ENCODE data around the gene GBE1. TPM values are rescaled to one million over a fixed set of nuclear protein-coding genes. Genes with fewer than 3 reads are reported as not detected.

Gene GBE1
- total RNA-seq, 2 experiments from 2014 or later = 39.9 to 41.9 TPM

DNA sequence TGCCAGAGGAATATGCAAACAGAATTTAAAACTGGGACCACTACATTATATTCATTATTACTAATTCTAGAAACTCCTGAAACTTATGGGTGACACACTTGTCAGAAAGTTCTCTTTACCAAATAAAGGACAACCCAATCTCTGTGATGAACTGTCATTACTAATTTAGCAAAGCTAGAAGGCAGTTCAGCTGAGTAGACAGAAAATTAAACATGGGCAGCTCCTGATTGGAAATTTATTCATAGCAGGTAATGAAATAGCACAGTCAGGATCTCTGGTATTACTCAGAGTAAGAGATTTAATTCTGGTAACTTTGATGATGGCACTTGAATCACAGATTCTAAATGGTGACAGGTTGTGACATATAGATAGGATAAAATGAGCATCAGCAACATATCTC lies 123.0 kb downstream of the GBE1 start:
- ChIA-PET POLR2A (no interaction called here), CTCF (no interaction called here)

DNA sequence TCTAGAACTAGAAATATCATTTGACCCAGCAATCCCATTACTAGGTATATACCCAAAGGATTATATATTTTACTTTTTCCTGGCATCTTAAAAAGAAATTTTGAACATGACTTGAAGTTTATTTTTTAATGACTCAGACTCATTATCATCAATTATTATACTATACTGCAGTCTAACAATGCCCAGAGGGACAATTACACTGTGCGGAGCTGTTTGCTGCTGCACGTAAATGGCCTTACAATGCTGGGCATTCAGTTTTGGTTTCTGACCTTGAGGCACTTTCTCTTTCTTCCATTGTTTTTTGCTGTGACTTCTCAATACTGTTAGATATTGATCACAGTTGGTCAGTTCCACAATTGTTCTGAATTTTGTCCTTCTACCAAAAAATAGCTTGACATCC lies 128.8 kb downstream of the GBE1 start:
- CTCF ChIA-PET = no interaction called here
- POLR2A ChIA-PET = no interaction called here

DNA sequence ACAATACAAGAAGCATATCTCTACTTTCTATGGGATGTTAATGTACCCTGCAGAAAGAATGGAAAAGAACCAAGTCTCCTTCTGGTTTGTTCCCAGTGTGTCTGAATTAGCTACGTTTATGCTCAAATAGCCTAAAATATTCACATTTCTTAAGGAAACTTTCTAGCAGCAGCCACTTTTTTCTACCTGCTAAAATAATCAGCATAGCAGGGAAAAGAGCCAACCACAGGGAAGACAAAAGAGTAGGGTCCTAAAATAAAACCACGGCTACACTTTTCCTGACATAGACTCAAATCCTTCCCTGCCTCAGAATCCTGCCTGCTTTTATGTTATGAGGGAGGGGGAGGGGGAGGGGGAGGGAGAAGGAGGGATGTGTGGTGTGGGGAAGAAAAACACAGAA lies 136.7 kb downstream of the GBE1 start:
- CTCF ChIA-PET = no interaction called here
- POLR2A ChIA-PET = no interaction called here

DNA sequence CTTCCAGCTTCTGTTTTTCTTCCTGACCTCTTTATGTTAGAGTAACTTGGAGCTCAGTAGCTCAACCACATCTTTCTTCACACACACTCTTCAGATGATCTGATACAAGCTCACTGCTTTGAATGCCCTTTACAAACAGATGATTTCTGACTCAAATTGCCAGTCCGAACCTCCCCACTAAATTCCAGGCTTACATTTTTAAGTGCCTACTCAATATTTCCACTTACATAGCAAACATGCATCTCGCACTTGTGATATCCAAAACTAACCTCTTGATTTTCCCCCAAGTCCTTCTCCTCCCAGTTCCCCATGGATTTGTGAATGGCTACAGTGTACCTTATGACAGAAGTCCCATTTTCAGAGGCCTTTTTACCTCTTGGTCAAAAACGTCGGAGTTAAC lies 139.1 kb downstream of the GBE1 start:
- ChIA-PET POLR2A (no interaction called here), CTCF (no interaction called here)

DNA sequence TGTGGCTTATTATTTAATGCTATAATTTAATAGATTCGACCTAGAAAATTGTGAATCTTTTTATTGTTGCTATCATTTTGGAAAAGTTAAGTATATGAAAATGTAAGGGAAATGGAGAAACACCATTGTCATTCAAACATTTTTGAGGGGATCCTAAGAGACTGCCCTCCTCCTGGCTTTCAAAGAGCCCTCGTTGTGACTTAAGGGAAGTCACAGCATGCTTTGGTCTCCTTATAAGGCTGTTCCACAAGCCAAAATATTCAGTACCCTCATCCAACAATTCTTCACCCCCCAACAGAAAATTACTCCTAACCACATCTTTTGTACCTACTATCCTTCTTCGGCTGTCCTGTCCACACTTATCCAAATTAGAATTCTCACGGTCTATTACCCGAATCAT lies 140.2 kb downstream of the GBE1 start:
- POLR2A ChIA-PET = no interaction called here
- CTCF ChIA-PET = no interaction called here

DNA sequence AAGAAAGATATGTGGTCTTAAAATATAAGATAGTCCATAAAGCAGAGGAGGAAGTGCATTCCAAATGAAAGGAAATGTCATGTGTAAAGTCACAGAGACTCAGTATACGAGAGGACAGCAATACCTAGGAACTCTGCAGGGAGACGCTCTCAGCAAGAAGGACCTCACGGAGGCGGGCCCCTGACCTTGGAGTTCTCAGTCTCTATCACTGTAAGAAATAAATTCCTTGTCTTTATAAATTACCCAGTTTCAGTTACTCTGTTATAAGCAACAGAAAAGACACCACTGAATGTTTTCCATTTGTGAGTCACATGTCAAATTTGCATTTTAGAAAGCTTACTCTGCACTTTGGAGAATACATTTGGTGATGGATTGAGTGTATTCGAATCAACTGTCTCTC lies 140.6 kb downstream of the GBE1 start:
- CTCF ChIA-PET = no interaction called here

DNA sequence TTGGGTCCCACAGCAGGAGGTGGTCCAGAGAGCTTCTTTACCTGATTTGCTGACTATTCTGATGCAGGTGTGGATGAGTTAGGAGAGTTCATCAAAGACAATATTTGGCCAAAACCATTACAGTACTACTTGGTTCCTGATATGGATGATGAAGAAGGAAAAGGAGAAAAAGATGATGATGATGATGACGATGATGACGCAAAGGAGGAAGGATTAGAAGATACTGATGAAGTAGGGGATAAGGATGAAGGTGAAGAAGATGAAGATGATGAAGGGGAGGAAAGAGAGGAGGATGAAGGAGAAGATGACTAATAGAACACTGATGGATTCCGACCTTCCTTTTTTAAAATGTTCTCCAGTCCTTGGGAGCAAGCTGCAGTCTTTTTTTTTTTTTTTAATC lies 148.7 kb downstream of the GBE1 start:
- CTCF ChIA-PET = no interaction called here
- POLR2A ChIA-PET = no interaction called here

More for the DNA sequence above, 140.6 kb downstream of the GBE1 start:
- POLR2A ChIA-PET = no interaction called here

DNA sequence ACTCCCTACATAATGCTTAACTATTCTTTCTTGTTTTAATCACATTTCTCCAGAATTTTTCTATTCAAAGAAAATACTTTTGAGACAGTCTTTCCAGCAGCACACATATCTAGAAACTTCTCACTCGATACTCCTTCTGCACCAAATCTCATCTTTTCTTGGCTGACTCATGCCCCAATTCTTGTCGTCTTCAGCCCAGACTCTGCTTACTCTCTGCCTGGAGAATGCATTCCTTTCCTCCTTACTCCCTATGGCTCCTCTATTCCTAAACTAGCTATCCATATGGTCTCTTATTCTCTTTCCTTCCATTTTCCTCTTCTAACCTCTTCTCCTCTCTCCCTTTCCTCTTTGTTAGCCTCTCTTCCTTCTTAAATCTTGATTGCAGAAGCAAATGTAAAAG lies 158.7 kb downstream of the GBE1 start:
- POLR2A ChIA-PET = no interaction called here
- CTCF ChIA-PET = no interaction called here

DNA sequence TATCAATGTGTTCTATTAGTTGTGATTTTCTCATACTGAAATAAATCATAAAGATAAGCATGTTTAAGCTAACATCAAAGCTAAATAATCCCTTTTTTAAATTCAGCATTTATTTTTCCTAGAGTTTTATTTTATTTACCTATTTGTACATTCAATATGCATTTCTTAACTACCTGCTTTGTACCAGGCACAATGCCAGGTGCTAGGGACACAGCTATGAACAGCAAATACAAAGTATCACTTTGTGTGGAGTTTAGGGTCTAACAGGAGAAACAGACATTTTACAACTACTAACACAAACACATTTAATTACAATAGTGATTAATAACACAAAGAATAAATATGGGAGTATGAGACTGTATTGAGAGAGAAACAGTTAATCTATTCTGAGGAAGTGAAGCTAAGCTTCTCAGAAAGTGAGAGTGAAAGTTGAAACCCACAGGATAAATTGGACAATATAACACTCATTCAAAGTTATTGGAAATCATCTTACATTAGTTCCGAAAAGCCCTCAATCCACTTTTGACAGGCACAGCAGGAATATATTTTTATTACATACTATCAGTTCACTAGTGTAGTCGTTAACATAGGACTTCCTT lies 159.6 kb downstream of the GBE1 start:
- POLR2A ChIA-PET = no interaction called here
- CTCF ChIA-PET = interaction anchor here (0.6 kb wide), 1 partner anchor 296 kb away, joined by 3 read pairs; no protein-coding TSS in a partner anchor

DNA sequence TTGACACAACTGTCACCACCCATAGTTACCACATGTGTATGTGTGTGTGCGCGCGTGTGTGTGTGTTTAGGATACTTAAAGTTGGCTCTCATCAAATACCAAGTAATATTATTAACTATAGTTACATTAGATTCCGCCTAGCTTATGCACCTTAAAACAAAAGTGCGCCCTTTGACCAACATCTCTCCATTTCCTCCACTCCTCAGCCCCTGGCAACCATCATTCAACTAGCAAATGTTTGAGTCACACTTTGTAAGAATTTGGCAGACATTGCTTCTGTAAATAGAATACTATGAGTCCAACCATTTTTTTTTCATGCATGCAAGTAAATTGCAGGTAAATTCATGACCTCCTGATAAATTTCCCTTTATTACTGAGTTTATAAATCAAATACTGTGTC lies 169.3 kb downstream of the GBE1 start:
- CTCF ChIA-PET = no interaction called here
- POLR2A ChIA-PET = no interaction called here

DNA sequence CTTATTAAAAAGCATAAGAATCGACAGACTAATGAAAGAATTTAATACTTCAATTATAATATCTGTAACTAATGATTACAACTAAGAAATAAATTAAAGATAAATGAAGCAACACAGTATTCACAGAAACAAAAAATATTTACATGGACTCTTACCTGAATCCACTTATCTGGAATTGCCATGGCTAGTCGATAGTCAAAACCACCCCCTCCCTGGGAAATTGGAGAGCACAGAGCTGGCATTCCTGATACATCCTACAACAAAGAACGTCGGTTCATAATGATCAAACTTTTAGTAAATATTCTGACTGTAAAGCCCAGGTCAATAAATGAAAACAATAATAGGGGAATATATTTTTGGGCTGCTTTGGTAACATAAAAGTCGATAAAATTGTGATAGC lies 175.5 kb downstream of the GBE1 start:
- POLR2A ChIA-PET = no interaction called here
- CTCF ChIA-PET = no interaction called here

DNA sequence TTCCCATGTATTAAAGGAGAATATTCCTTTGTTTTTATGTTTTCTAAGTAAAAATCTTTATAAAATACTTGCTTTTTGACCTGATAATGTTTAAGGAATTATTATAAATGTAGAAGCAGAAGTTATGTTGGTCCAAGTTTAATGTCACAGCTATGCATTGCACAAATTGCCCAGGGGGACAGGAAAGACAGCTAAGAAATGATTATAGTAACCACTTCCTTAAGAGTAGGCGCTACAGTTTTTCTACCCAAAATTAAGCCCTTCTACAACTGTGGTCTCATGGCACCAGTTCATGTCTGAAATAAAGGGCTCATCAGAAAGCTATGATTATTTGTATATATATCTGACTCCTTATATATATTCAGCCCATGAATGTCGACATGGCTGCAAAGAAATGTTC lies 176.4 kb downstream of the GBE1 start:
- ChIA-PET POLR2A (no interaction called here), CTCF (no interaction called here)

DNA sequence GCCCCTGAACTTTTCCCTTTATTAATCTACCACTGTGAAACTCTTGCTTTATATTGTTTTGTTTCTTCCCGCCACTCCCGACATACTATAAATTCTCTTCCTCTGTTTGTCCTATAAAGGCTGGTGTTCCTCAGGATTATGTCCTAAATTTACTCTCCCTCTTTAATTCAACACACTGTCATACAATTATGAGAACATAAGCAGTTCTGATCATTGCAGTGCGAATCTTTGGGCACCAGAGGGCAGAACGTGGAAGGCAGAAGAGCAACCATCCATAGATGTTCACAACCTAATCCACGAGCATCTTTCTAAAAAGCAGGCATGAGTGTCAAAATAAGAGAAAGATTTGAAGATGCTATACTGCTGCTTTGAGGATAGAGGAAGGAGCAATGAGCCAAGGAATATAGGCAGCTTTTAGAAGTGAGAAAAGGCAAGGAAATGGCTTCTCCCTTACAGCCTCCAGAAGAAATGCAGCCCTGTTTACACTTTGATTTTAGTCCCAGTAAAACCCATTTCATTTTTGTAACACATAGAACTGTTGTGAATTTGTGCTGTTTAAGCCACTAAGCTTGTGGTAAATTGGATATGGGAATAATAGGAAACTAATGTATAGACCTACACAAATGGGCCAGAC lies 179.4 kb downstream of the GBE1 start:
- ChIA-PET POLR2A (no interaction called here), CTCF (no interaction called here)

DNA sequence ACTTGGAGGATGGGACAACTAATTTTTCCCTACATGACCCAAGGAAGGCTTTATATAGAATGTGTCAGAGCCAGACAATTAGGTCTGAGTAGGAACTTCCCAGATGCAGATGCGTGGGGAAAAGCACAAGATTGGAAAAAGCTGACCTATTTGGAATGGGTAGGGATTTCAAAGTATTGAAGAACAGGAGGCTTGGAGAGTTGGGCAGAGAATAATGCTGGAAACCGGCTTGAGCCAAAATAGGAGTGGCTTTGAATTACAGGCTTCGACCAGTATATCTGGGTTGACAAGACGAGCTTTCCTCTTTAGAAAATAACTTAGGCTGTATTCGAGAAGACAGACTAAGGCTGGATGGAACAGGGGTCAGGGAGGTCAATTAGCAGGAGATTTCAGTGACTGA lies 181.1 kb downstream of the GBE1 start:
- CTCF ChIA-PET = no interaction called here
- POLR2A ChIA-PET = no interaction called here

DNA sequence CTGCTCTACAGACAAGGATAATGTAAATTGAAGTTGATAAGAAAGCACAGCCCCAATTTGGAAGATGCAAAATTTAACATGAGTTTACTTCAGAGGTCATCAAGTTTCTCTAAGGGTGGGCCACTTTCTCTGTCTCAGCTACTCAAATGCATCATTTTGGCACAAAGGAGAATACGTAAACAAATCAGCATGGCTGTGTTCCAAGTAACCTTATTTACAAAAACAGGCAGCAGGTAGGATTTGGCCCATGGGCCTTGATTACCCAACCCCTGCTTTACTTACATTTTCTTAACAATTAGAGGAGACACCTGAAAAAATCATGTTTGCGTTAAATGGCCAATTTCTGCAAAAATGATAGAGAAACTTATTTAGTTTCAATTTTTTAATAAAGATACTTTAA lies 181.7 kb downstream of the GBE1 start:
- CTCF ChIA-PET = no interaction called here
- POLR2A ChIA-PET = no interaction called here

DNA sequence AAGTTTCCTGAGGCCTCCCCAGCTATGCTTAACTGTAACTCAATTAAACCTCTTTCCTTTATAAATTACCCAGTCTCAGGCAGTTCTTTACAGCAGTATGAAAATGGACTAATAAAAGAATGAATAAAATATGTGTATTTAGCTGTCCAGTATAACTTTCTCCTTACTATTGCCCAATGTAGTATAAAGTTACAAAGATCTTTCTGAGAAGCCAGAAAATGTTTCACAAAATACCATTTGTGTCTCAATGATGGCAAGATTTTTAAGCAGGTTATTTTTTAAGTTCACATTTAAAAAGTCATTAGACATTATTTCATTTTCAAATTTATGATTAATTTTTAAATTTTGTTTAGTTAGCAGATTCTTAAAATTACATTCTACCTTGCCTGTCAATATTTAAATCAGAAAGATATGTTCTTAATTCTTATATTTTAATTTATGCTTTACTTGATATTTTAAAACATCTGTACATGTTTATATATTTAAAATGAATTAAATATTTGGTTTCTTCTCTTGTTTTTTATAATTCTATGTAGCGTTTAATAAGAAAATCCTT lies 189.2 kb downstream of the GBE1 start:
- CTCF ChIA-PET = no interaction called here

DNA sequence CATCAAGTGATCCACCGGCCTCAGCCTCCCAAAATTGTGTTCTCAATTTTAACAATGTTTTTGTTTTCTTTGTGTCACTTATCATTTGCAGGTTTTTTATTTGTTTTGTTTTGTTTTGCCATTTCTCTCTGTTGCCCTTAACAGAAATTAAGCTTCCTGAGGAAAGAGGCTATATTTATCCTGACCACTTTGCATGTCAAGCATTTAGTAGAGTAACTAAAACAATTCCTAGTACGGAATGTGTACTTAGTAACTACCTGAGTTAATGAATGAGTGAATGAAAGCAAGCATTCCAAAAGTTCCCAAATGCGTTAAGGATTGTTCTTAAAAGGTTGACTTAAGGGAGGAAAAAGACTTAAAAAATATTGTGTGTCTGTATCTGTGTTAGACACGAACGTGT lies 193.1 kb downstream of the GBE1 start:
- CTCF ChIA-PET = no interaction called here

More for the DNA sequence above, 189.2 kb downstream of the GBE1 start:
- POLR2A ChIA-PET = no interaction called here

DNA sequence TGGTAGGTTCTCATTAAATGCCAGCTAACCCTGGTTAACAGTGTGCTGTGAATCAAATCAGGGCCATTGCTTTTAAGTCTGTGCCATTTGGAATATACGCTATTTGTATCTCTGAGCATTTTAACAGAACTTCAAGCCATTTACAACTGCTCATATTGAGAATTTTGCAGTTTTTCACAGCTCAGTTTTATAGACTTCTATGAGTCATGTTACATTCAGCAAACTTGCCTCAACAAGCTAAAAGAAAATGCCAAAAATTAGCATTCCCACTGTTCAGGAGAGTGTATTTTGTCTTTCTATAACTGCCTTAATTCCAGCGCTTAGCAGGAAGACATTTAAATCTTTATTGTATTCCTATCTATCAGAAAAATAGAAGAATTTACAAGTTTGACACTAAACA lies 196.4 kb downstream of the GBE1 start:
- ChIA-PET POLR2A (no interaction called here), CTCF (no interaction called here)

More for the DNA sequence above, 193.1 kb downstream of the GBE1 start:
- POLR2A ChIA-PET = no interaction called here

DNA sequence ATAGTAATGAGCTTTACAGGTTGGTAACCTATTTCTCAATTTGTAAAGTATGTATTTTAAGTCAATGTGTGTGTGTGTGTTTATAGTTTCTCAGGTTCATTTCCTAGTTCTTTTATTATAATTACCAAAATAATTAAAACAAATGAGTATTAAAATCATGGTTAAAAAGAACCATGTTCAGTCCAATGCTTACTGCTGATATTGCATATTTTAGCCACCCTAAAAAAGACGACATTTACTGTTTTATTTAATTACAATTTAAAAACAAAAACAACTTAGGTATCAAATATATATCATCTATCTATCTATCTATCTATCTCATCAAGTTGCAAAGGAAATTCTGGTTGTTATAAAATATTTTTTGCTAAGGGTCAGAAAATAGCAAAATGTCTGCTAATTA lies 203.3 kb downstream of the GBE1 start:
- ChIA-PET POLR2A (no interaction called here), CTCF (no interaction called here)

DNA sequence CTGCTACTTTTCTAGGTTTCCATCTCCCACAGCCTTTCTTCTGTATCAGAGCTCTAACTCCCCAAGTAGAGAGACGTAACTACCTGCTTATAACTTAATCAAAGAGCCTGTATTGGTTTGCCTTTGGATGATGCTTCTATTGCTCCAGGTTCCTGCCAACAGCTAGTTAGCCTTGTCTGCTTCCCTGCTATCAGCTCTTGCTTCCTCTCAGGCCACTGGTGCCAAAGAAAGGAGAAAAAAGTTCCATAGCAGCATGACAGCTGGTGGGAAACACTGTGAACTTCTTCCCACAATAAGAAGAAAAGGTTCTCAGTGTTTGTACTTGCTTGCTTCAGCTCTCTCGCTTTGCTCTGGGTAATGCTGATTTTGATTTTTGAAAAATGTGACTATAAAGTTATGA lies 206.6 kb downstream of the GBE1 start:
- CTCF ChIA-PET = no interaction called here

DNA sequence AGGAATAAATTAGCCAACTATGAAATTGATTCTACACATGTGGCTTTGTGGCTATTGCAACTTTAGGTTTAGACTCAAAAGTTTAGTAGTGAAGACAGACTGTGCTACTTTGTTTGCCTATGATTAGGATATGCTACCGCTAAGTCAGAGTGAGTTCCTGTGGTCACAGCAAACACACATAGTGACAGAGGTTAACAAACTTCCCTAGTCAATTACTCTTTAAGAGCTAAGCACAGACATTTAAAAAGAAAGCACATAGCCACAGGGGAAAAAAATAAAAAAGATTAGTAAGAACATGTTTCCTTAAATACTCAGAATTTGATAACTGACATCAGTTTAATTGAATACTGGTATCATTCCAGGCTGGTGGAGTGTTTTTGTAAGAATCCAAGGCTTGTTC lies 207.1 kb downstream of the GBE1 start:
- CTCF ChIA-PET = no interaction called here
- POLR2A ChIA-PET = no interaction called here

More for the DNA sequence above, 206.6 kb downstream of the GBE1 start:
- POLR2A ChIA-PET = no interaction called here

DNA sequence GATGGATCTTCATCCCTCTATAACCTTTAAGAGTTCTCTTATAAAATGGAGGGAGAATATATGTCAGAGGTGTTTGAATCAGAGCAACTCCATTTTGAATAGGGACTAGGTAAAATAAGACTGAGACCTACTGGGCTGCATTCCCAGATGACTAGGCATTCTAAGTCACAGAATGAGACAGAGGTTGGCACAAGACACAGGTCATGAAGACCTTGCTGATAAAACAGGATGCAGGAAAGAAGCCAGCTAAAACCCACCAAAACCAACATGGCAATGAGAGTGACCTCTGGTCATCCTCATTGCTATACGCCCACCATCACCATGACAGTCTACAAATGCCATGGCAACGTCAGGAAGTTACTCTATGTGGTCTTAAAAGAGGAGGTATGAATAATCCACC lies 211.0 kb downstream of the GBE1 start:
- POLR2A ChIA-PET = no interaction called here
- CTCF ChIA-PET = no interaction called here

All from activated CD8-positive, alpha-beta memory T cell treated with anti-CD3 and anti-CD28 coated beads for 36 hours (primary cell).